ENCODE results near the gene ANTKMT.

The ANTKMT gene

GRCh38 chr16:703406-703805, 17.5 kb upstream of the ANTKMT start:
- no peak for DNase-seq (ENCODE audit: low read depth)
- no peak overlapping the region for H3K4me3 ChIP-seq (ENCODE audit: low read depth, low read length)
- TF ChIP-seq CTCF (IDR thresholded peaks at IDR 0.05; ENCODE audit: control insufficient read depth, extremely low read depth, insufficient read depth): no peak

GRCh38 chr16:704047-704446, 16.9 kb upstream of the ANTKMT start:
- no peak overlapping the region for H3K4me3 ChIP-seq (ENCODE audit: low read depth, low read length)
- no peak for TF ChIP-seq CTCF (IDR thresholded peaks at IDR 0.05; ENCODE audit: control insufficient read depth, extremely low read depth, insufficient read depth)
- DNase-seq (ENCODE audit: low read depth): no peak

- TF ChIP-seq CTCF (IDR thresholded peaks at IDR 0.05; ENCODE audit: control insufficient read depth, extremely low read depth, insufficient read depth): no peak
- H3K4me3 ChIP-seq (ENCODE audit: low read depth, low read length): peak overlapping the region; percentile 55
- DNase-seq (ENCODE audit: low read depth): no peak
Observed at GRCh38 chr16:704552-705380, 16.2 kb upstream of the ANTKMT start.

GRCh38 chr16:705431-706188, 15.3 kb upstream of the ANTKMT start, which contains the start of gene FBXL16:
FBXL16 (minus strand) TSS chr16:705801; CDS start chr16:697405, 8,396 bp downstream.
- peak within 1 kb of the TSS; percentile 55 for H3K4me3 ChIP-seq (ENCODE audit: low read depth, low read length)
- TF ChIP-seq CTCF (IDR thresholded peaks at IDR 0.05; ENCODE audit: control insufficient read depth, extremely low read depth, insufficient read depth): no peak
- DNase-seq (ENCODE audit: low read depth): no peak

GRCh38 chr16:706189-707061, 14.5 kb upstream of the ANTKMT start:
- H3K4me3 ChIP-seq (ENCODE audit: low read depth, low read length): 0 out of 2 replicates have a peak overlapping the region, but pooled peaks have one; percentile 7
- DNase-seq (ENCODE audit: low read depth): no peak
- no peak for TF ChIP-seq CTCF (IDR thresholded peaks at IDR 0.05; ENCODE audit: control insufficient read depth, extremely low read depth, insufficient read depth)

- no peak for TF ChIP-seq CTCF (IDR thresholded peaks at IDR 0.05; ENCODE audit: control insufficient read depth, extremely low read depth, insufficient read depth)
- no peak overlapping the region for H3K4me3 ChIP-seq (ENCODE audit: low read depth, low read length)
Observed at GRCh38 chr16:707062-707538, 13.8 kb upstream of the ANTKMT start.

More at GRCh38 chr16:707062-707538, 13.8 kb upstream of the ANTKMT start:
- DNase-seq (ENCODE audit: low read depth): no peak

All from LNCaP clone FGC (cell line).